Measurements from ENCODE around the gene RUNDC1. TPM values are rescaled to one million over a fixed set of nuclear protein-coding genes. Genes with fewer than 3 reads are reported as not detected.

The RUNDC1 gene
- polyA plus RNA-seq, 1 donor from 2014 or later = 15.1 TPM

- TF ChIP-seq RAD21 (conservative IDR thresholded peaks at IDR 0.05) (no peak), TAF1 (IDR thresholded peaks at IDR 0.05; ENCODE audit: low read depth) (no peak), REST (IDR thresholded peaks at IDR 0.05; ENCODE audit: borderline replicate concordance) (no peak), CTCF (IDR thresholded peaks at IDR 0.05; ENCODE audit: poor library complexity, severe bottlenecking) (no peak), EZH2 (IDR thresholded peaks at IDR 0.05; ENCODE audit: borderline replicate concordance, insufficient read depth, low read length, poor library complexity, severe bottlenecking) (no peak), POLR2AphosphoS5 (IDR thresholded peaks at IDR 0.05) (no peak)
- Histone ChIP-seq H3K9me3 (ENCODE audit: low read length) (no peaks in the 10 kb centered on the region), H3K27ac (ENCODE audit: low read length) (peak overlapping the region; percentile 21), H3F3A (ENCODE audit: insufficient read depth, low read length, poor library complexity, severe bottlenecking) (no peaks in the 10 kb centered on the region), H3K9me2 (ENCODE audit: insufficient read depth, low read length) (no peaks in the 10 kb centered on the region), H3K9ac (ENCODE audit: low read length) (no peak overlapping the region), H3K4me2 (ENCODE audit: low read length) (no peak overlapping the region), H3K4me3 (ENCODE audit: low read length) (no peak overlapping the region), H4K20me1 (ENCODE audit: insufficient read depth) (no peaks in the 10 kb centered on the region), H3K36me3 (ENCODE audit: insufficient read depth, low read length) (no peaks in the 10 kb centered on the region), H3K79me2 (replicated peaks; ENCODE audit: insufficient read depth, low read length) (no peaks in the 10 kb centered on the region), H3K27me3 (ENCODE audit: insufficient read depth, low read depth, low read length) (no peaks in the 10 kb centered on the region), H2AFZ (ENCODE audit: low read depth, low read length) (peak overlapping the region; percentile 7)
These were observed 61.8 kb downstream of the RUNDC1 start for GRCh38 chr17:43042025-43042628.

Small RNA genes lying within 50 kb of the gene (small RNA-seq; reads per million reads assigned to genes)
- gene AARSD1 (0 to 0.23 (median 0.16) reads per million in 3 experiments), gene RF00561 (0 to 0.08 (median 0.03) reads per million in 3 experiments)

Other genes starting within 250 kb of the RUNDC1 start
- 52.5 and 68.3 TPM in 2 replicates for gene EZH1, start 235.5 kb upstream of the RUNDC1 start, polyA plus RNA-seq
- 0.96 and 2.1 TPM in 2 replicates for gene RAMP2, start 219.3 kb upstream of the RUNDC1 start, polyA plus RNA-seq
- 128 and 133 TPM in 2 replicates for gene VPS25, start 207.1 kb upstream of the RUNDC1 start, polyA plus RNA-seq
- 0.10 TPM in 1 of 2 replicates, not detected in the other for gene WNK4, start 200.0 kb upstream of the RUNDC1 start, polyA plus RNA-seq
- 222 and 234 TPM in 2 replicates for gene COA3, start 181.9 kb upstream of the RUNDC1 start, polyA plus RNA-seq
- 0.21 and 1.2 TPM in 2 replicates for gene CNTD1, start 181.7 kb upstream of the RUNDC1 start, polyA plus RNA-seq
- gene BECN1, start 156.3 kb upstream of the RUNDC1 start, polyA plus RNA-seq = 74.7 and 87.7 TPM in 2 replicates
- 56.6 and 67.0 TPM in 2 replicates for gene PSME3, start 147.2 kb upstream of the RUNDC1 start, polyA plus RNA-seq
- gene AOC2, start 136.0 kb upstream of the RUNDC1 start, polyA plus RNA-seq = 1.8 and 2.8 TPM in 2 replicates
- 0.35 and 0.54 TPM in 2 replicates for gene AOC3, start 129.4 kb upstream of the RUNDC1 start, polyA plus RNA-seq
- gene G6PC1, start 79.8 kb upstream of the RUNDC1 start, polyA plus RNA-seq = not detected in 2 replicates
- 52.0 and 64.2 TPM in 2 replicates for gene AARSD1, start 16.1 kb upstream of the RUNDC1 start, polyA plus RNA-seq
- gene PTGES3L, start 485 bp upstream of the RUNDC1 start, polyA plus RNA-seq = 5.8 and 7.8 TPM in 2 replicates
- gene RPL27, start 17.9 kb downstream of the RUNDC1 start, polyA plus RNA-seq = 1,167 and 1,178 TPM in 2 replicates
- not detected in 2 replicates for gene IFI35, start 26.2 kb downstream of the RUNDC1 start, polyA plus RNA-seq
- 151 and 193 TPM in 2 replicates for gene VAT1, start 41.8 kb downstream of the RUNDC1 start, polyA plus RNA-seq
- gene RND2, start 44.7 kb downstream of the RUNDC1 start, polyA plus RNA-seq = 43.8 and 44.1 TPM in 2 replicates
- gene BRCA1, start 144.8 kb downstream of the RUNDC1 start, polyA plus RNA-seq = 0.98 and 1.0 TPM in 2 replicates
- 59.6 and 62.4 TPM in 2 replicates for gene NBR1, start 190.6 kb downstream of the RUNDC1 start, polyA plus RNA-seq
- 2.3 TPM in 1 of 2 replicates, not detected in the other for gene TMEM106A, start 231.3 kb downstream of the RUNDC1 start, polyA plus RNA-seq
- not detected in 2 replicates for gene CCDC200, start 248.1 kb downstream of the RUNDC1 start, polyA plus RNA-seq

All from neural cell (in vitro differentiated cells).